ENCODE measurements around the gene ZFAND3.
"Not testable (repeated sequence)": the region's sequence is repeated elsewhere in the genome, so short reads cannot be mapped to it uniquely, and the experiment has no call there.

ZFAND3 gene

DNA sequence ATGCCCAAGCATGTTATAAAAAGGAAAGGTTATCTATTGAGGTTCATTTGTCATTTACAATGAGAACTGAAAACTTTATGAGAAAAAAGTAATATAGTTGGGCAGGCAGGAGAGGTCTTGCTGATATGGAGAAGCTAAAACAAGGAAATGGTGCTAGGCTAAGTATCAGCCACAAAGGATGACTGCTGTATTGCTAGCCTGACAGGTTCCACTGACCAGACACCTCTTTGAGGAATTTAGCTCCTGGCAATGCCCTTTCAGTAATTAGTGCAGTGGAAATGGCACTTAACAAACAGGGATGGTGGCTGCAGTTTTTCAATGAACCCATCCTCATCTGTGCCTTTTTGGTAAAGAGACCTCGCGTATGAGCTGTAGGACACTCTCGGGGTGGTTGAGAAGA is 284.4 kb downstream of the ZFAND3 start:
- no peak for DNase-seq

DNA sequence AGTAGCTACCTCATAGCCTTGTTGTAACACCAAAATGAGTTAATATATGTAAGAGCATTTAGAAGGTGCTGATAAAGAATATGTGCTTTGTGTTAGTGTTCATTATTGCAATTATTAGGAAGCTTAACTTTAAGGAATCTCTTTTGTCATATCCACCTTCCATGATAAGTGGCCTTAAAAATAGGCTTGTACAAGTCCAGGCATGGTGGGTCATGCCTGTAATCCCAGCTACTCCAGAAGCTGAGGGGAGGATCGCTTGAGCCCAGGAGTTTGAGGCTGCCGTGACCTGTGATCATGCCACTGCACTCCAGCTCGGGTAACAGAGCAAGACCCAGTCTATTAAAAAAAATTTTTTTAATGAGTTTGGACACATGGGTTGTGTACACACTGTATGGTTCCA is 285.5 kb downstream of the ZFAND3 start:
- no peak for DNase-seq

DNA sequence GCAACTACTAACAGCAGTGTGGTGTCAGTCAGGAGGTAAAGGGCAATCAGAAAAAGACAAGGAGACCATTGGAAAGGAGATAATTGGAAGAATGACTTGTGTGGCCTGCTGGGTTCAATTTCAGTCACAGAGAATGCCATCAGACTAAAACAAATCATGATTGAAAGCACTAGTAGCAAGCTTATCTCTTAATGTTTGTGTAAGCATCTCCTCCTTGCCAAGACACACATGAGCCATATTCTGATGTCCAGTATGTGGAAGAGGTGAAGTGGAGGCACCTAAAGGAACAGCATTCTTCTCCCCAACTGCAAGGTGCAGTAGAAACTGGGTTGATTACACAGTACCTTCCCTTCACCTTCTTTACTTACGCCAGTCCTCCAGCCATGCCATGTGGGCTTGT is 287.5 kb downstream of the ZFAND3 start:
- DNase-seq, result no peak

DNA sequence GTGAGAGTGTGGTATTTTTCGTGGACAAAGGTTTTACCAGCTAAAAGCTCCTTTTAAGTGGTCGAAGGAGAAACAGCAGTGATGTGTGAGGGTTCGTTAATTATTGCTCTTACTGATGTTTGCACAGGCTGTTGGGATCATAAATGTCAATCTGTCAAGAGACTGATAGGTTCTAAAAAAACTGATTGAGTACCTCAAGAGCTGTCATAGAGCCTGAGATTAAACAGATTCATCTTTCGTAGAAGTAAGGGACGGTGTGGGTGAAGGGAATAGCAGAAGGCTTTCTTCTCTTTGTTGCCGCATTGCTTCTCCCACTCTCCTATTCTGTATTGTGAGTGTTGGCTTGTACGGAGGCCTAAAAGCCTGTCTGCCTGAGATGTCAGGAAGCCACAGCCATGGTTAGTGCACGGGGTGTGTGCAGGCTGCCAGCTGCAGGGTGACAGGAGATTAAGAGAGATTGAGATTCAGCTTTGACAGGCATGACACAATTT is 291.0 kb downstream of the ZFAND3 start:
- peak; percentile 65 for DNase-seq

DNA sequence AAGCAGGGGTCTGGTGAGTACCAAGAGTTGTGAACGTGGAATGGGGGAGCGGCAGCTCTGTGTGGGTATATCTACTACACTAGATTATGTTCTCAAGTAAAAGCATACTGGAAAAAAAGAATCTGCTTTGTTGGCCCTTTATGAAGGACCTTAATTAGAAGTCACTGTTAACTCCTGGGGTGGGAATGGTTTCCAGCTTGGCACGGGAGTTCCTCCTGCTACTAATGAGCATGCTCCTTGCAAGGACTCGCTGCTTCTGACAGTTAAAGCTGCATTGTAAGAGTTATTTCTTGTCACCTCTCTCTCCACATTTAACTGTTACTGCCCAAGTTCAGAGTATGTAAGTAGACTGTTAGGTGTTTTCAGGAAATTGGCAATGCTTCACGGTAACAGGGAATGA is 292.7 kb downstream of the ZFAND3 start:
- no peak for DNase-seq

DNA sequence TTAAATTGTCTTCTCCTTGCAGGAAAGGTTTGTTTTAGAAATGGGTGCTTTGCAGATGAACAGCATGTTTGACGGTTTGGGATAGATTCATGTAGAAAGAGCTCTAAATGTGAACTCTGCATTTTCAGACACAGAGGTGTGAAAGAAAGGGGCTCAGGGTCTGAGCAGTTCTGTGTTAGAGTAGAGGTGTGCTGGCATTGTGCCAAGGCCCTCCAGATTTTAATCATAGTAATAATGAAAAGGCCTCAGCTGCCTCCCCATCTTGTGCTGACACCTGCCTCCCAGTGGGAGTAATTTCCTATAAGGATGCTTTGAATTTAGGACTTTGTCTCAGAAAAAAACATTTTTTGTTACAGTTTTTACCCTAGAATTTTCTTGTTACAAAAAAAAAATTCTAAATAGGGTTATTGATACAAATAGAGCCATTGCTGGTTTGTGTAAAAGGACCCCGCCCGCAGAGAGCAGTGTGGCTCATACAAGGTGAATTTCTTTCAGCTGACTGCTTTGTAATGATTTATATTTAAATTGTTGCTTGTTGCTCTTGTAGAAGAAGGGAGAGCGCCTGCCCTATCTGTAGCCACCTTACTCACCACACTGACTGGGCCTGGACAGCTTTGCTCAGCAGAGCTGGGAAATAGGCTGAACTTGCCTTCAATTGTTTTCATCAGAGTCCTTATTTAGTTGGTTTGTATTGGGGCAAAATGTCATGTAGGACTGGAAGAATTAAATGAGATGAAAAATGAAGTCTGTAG is 294.5 kb downstream of the ZFAND3 start:
- DNase-seq, result no peak

DNA sequence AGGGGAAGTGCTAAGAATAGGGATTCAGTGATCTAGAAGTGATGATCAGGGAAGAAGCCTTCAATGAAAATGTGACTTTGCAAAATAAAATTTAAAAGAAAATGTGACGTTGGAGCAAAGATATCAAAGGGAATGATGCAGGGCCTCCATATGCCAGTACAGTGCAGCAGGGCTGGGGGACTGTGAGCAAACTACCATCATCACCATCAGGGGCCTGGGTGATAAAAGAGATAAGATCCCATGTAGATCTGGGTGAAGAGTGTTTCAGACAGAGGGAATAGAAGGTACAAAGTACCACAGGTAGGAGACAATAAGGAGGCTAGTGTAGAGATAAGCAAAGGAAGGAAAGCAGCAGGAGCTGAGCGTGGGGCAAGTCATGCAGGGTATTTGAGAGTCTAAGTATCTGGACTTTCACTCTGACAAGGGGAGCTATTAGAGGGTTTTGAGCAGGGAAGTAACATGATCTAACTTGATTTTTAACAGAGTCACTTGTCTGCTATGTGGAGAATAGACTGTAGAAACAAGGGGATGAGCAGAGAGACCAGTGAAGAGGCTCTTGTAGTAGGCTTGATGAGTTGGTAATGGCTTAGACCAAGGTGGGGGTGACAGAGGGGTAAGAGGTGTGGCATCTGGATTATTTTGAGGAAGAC is 295.6 kb downstream of the ZFAND3 start:
- DNase-seq, result no peak

DNA sequence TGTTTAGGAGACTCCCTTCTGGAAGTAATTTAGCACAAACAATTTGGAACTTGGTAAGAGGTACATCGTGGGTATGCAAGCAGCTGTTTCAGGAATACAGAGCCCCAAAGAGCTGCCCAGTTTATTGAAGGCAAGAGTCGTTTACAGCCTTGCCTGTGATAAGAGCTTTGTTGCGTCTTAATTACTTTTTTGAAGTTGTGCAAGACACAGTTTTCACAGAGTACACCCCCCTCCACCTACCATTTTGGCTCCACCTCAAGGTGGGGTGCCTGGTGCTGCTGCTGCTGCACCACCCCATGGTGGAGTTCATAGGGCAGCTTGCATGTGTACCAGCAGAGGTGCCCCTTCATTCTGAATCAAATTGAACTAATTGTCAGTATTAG is 296.1 kb downstream of the ZFAND3 start:
- DNase-seq, result no peak

DNA sequence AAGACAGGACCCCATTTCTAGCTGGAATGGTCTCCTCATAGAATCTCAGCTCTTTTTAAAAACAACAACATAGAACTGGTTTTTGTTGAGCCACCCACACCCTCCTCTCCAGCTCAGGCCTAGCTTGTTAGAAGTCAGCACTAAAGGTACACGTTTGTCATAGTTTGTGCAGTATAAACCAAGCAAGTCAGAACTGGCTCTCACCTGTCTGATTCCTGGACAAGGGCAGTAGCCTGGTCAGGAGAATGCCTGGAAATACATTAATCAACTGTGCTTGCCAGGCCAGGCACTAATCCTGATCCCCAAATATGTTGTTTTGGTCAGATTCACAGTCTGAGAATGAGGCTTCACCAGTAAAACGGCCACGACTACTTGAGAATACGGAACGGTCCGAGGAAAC is 296.7 kb downstream of the ZFAND3 start:
- DNase-seq, result no peak

DNA sequence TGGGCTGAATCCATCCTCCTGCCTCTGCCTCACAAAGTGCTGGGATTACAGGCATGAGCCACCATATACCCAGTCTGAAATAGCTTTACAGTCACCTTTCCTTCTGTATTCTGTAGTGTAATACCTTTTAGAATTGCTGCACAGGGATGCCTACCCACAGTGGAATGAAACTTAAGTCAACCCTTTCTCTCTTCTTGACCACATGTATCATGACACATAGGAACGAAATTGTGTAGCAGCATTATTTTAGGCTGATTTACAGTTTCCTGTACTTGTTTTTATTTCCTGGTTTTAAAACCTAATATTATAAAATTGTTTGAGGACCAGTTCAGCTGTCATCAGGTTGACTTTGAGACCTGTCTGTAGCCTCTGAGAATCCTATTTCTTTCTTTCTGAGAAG is 297.8 kb downstream of the ZFAND3 start:
- no peak for DNase-seq

DNA sequence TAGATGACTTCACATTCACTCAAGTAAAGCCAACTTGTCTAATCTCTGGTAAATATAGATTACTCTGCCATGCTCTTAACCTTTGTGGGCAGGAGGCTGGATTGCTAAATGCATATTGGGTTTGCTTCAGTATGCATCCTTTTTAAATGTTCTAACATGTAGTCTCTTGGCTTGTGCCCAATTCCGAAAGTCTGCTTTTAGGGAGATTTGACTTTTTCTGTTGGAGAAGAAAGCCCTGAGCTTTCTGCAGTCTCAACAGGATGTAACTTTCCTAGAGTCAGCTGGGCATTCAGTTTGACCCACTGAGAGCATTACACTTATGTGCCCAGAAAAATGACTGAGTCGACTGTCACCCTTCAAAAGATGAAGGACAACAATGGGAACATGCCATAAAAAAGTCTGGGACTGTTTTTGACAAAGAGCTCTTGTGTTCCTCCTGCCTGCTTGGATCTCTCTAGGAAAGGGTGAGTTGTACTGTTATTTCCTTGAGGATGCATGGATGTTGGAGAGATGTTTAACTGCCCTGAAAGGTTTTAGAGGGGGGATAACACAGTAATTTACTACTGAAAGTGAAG is 299.4 kb downstream of the ZFAND3 start:
- no peak for DNase-seq

DNA sequence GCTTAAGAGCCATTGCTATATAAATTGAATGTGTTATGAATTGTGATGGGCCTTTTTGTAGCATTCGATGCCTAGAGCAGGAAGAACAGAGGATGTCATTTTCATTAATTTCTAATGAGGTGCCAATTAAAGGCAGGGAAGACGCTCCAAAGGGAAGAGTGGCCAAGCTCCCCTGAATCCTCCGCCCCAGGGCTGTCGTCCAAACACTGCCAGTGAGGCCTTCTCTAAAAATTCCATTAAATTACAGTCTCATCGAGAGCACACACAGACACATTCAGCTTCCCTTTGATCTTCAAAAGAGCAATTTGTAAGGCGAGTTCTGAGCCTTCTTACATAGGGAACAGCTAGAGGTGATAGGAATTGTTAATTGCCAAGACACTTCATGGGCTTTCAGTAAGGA is 300.0 kb downstream of the ZFAND3 start:
- no peak for DNase-seq

DNA sequence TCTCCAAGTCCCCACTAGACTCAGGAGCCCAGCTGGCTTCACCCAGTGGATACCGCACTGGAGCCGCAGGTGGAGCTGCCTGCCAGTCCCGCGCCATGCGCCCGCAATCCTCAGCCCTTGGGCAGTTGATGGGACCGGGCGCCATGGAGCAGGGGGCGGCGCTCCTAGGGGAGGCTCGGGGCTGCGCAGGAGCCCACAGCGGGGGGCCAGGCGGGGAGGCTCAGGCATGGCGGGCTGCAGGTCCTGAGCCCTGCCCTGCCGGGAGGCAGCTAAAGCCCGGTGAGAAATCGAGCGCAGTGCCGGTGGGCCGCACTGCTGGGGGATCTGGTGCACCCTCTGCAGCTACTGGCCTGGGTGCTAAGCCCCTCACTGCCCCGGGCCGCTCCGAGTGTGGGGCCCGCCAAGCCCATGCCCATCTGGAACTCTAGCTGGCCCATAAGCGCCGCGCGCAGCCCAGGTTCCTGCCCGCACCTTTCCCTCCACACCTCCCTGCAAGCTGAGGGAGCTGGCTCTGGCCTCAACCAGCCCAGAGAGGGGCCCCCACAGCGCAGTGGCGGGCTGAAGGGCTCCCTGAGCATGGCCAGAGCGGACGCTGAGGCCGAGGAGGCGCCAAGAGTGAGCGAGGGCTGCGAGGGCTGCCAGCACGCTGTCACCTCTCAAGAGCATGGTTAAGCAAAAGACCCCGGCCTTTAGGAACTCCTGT is 304.8 kb downstream of the ZFAND3 start:
- DNase-seq, result not testable (repeated sequence)

DNA sequence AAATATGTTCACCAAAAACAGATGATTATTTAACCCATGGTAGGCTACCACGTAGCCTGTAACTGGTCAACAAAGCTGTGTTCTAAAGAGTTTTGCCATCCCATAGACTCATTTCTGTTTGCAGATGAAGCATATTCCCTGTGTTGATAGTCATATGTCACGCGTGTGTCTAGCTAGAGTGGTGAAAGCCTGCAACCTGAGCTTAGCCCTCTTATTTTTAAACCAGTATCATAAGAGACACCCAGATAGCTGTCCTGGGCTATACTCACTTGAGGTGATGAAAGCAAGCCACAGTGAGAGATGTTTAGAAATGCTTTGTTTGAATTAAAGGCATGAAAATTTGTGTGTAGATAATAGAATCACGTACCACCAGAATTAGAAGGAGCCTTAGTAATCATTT is 307.8 kb downstream of the ZFAND3 start:
- DNase-seq, result no peak

DNA sequence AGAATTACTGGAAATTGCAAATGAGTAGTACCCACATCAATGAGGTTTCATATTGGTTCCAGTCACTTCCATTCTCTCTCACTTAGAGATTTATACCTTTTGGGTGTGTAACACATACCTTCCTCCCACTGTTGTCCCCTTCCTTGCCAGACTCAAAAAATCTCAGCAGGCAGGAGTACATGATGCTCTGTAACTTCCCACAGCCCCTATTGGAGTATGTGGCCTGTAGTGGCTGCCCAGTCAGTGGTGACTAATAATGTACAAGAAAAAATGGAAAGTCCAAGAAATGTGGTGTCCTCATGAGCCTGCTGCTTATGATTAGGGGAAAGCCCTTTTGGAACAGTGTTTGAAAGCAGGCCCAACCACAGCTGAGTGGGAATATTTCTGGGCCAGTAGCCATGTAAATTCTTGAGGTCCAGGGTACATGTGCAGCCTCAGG is 312.0 kb downstream of the ZFAND3 start:
- no peak for DNase-seq

DNA sequence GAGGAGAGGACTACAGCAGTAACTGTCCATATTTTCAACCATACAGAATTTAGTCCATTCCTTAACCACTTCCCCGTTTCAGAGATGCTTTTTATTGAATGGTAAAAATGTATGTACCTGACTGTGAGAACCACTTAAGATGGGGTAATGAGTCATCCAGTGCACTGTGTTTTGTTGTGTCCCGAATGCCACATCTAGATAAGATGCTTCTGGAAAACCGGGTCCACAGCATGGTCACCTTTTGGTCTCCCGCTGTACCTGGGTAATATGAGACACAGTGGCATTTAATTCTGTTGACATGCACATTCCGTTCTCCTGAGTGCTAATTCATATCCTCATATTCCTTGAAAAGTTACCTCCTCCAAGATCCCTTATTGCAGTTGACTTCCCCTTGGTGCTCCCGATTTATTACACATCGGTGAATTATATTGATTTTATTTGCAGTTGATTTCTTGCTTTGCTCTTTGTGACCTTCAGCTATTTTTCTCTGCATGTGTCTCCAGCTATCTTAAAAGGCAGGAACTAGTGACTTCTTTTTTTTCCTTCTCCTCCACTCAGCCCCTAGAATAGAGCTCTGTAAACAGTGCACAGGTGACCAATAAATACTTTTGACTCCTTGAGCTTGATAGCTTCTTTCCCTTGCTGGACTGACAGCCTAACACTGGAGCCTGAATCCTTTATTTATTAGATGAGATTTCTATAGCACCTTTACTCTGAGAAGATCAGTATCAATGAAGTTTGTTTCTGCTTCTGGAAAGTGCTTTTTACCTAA is 314.6 kb downstream of the ZFAND3 start:
- no peak for DNase-seq

DNA sequence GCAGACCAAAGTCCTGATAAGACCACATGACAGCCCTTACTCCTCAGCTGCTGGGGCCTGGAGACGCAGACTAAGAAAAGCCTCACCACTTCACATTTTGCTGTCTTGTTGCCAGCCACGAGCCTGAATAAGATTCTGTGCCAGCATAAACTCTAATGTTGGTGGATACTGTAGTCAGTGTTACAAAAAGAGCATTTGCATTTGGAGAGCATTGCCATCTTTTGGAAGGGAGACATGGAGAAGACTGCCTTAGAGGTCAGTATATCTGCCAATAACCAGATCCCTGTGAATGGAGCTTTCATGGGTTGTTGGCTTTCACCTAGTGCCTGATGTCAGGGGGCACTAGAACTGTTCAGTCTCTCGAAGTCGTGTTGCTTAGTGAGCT is 315.2 kb downstream of the ZFAND3 start:
- no peak for DNase-seq

DNA sequence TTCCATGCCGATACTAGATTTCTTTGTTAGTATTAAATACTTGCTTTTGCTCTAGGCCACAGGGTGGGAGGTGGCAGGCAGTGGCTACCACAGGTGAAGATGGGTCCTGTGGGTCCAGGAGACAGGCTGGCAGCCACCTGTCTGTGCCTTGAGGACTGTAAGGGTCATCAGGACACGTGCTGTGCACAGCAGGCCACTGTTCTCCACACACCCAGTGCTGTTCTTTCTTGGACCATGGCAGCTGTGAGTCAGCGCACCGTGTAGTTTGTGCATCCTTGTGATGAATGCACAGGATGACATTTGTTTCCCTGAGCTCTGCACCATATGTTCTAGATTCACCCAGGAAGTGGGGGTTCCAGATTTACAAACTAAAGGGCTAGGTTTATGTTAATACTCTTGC is 317.0 kb downstream of the ZFAND3 start:
- no peak for DNase-seq

DNA sequence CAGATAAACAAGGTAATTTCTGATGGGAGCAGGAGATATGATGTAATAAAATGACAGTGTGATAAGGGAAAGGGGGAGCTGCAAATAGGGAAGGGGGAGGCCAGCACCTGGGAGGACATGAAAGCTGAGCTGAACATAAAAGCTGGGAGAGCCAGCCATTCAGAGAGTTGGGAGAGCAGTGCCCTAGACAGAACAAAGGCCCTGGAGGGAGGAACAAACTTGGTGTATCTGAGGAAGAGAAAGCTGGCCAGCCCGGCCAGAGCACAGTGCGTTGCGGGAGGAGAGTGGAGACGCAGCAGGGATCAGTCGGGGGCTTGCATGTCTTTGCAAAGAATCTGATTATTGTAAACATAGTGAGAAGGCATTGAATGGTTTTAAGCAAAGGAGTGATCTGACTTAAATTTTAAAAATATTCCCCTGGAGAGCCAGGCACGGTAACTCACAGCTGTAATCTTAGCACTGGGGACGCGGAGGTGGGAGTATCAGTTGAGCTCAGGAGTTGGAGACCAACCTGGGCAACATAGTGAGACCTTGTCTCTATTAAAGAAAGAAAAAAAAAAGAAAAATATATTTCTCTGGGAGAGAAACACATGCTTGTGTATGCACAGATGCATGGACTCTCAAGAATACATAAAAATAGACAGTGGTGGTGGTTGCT is 318.2 kb downstream of the ZFAND3 start:
- DNase-seq, result no peak

DNA sequence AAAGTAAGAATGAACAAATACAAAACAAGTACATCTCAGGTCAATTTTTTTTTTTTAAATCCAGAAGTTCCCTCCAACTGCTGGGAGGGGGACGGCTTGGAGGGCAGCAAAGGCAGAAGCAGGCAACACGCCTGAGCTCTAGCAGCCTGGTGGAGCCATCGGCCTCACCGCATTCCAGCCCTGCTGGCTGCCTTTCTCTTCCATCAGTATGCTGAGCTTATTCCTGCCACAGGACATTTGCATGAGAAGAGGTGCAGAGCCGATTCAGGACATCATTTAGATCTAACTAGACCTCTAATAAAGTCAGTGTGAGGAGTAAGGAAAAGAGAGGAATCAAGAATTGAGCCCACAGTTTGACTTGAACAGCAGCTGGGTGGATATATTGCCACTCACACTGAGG is 318.8 kb downstream of the ZFAND3 start:
- DNase-seq, result no peak

DNA sequence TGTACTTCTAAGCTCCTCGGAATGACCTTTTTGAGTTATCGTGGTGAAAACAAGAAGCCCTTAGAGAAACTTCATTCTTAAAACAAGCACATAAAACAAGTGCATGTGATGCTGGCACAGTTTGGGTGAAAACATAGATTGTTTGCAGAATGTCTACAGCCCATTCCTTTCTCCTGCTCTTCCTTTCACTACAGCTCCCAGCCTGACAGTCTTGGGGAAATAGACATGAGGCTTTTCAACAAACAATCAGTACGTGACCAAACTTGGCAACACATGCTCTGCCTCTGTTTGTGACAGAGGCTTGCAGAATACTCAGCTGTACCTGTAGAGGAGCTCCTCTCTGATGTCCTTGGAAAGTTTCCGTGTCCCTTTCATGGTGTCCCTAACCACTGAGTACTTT is 321.6 kb downstream of the ZFAND3 start:
- DNase-seq, result no peak

DNA sequence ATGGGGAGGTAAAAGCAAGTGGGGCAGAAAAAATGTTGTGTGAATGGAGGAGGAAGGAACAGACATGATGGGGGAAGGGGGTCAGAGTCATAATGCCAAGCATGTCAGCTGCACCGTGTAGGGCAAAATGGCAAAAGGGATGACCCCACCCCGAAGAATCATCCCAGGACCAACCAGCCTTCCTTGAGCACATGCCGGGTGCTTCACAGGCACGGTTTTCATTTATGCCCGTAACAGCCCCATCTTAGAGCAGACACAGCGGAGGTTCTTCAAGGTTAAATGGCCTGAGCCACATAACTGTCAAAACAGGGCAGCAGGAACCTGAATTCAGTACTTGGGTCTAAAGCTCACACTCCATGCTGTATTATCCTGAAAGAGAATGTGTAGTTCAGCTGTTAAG is 322.2 kb downstream of the ZFAND3 start:
- no peak for DNase-seq

Measured in DMS53 (cell line).